Measurements from ENCODE around the gene DST.

Gene DST

GRCh38 chr6:56538851-56539250 is 103.8 kb downstream of the DST start:
- DNase-seq (ENCODE audit: low read depth, low spot score) = no peak
- no peak for TF ChIP-seq CTCF (IDR thresholded peaks at IDR 0.05; ENCODE audit: low read depth, low read length)
- in situ Hi-C loops (cut with HindIII; ENCODE audit: low sequenced_read_pairs) = no loop called here
- H3K4me3 ChIP-seq (ENCODE audit: low read depth, low read length) = no peak overlapping the region

- no peak overlapping the region for H3K4me3 ChIP-seq (ENCODE audit: low read depth, low read length)
- no peak for TF ChIP-seq CTCF (IDR thresholded peaks at IDR 0.05; ENCODE audit: low read depth, low read length)
- in situ Hi-C loops (cut with HindIII; ENCODE audit: low sequenced_read_pairs) = no loop called here
- no peak for DNase-seq (ENCODE audit: low read depth, low spot score)
Measured at GRCh38 chr6:56537223-56537770, 105.4 kb downstream of the DST start.

GRCh38 chr6:56536536-56536935 is 106.2 kb downstream of the DST start:
- in situ Hi-C loops (cut with HindIII; ENCODE audit: low sequenced_read_pairs) = no loop called here
- no peak for TF ChIP-seq CTCF (IDR thresholded peaks at IDR 0.05; ENCODE audit: low read depth, low read length)
- H3K4me3 ChIP-seq (ENCODE audit: low read depth, low read length) = no peak overlapping the region
- DNase-seq (ENCODE audit: low read depth, low spot score) = no peak

- DNase-seq (ENCODE audit: low read depth, low spot score) = no peak
- no peak for TF ChIP-seq CTCF (IDR thresholded peaks at IDR 0.05; ENCODE audit: low read depth, low read length)
- in situ Hi-C loops (cut with HindIII; ENCODE audit: low sequenced_read_pairs) = no loop called here
- no peak overlapping the region for H3K4me3 ChIP-seq (ENCODE audit: low read depth, low read length)
Measured at GRCh38 chr6:56535626-56536025, 107.1 kb downstream of the DST start.

GRCh38 chr6:56534680-56535419 is 107.8 kb downstream of the DST start:
- no peak overlapping the region for H3K4me3 ChIP-seq (ENCODE audit: low read depth, low read length)
- DNase-seq (ENCODE audit: low read depth, low spot score) = no peak
- in situ Hi-C loops (cut with HindIII; ENCODE audit: low sequenced_read_pairs) = no loop called here
- TF ChIP-seq CTCF (IDR thresholded peaks at IDR 0.05; ENCODE audit: low read depth, low read length) = no peak

GRCh38 chr6:56532766-56533551 is 109.7 kb downstream of the DST start:
- no peak for DNase-seq (ENCODE audit: low read depth, low spot score)
- TF ChIP-seq CTCF (IDR thresholded peaks at IDR 0.05; ENCODE audit: low read depth, low read length) = no peak
- in situ Hi-C loops (cut with HindIII; ENCODE audit: low sequenced_read_pairs) = no loop called here
- H3K4me3 ChIP-seq (ENCODE audit: low read depth, low read length) = no peak overlapping the region
